Gastroesophageal sphincter (tissue), 4 donors: ENCODE measurements around the gene FASTKD2. TPM values are rescaled to one million over a fixed set of nuclear protein-coding genes. Genes with fewer than 3 reads are reported as not detected.
"Not testable (repeated sequence)": the region's sequence is repeated elsewhere in the genome, so short reads cannot be mapped to it uniquely, and the experiment has no call there.

ENCODE experiments used
- ATAC-seq: fragments of 150-250 bp; one replicate; pipeline ENCODE4 v1.9.1; 2016; ENCODE audit warnings: mild to moderate bottlenecking, moderate library complexity
- H3K27ac ChIP-seq, 4 donors: fragments of 200-600 bp; sonication (generic) in 3 of 4; 1 replicate in 3 of 4; 2 replicates in 1 of 4; pipeline ENCODE4 v1.5.1; 2016 to 2019
- H3K27me3 ChIP-seq: fragments of 200-600 bp; sonication (generic); one replicate; pipeline ENCODE4 v1.5.1; 2019
- H3K36me3 ChIP-seq, 2 donors: fragments of 200-600 bp; sonication (generic); one replicate each; pipeline ENCODE4 v1.5.1; 2019; ENCODE audit warnings: control low read depth in 1 of 2
- H3K4me1 ChIP-seq, 3 donors: fragments of 200-600 bp; sonication (generic); 1 replicate in 2 of 3; 2 replicates in 1 of 3; pipeline ENCODE4 v1.5.1; 2016 to 2019; ENCODE audit warnings: control low read depth in 2 of 3
- H3K4me3 ChIP-seq, 2 donors: fragments of 200-600 bp; sonication (generic); one replicate each; pipeline ENCODE4 v1.5.1; 2019; ENCODE audit warnings: mild to moderate bottlenecking in 1 of 2, moderate library complexity in 1 of 2
- H3K9me3 ChIP-seq, 3 donors: fragments of 200-600 bp; sonication (generic); one replicate each; pipeline ENCODE4 v1.5.1; 2017 to 2019; ENCODE audit warnings: control low read depth in 2 of 3
- CTCF ChIP-seq, 4 experiments: fragments of 200-600 bp in 2 of 4; fragments of 450-650 bp in 2 of 4; sonication (generic) in 1 of 4; IDR thresholded peaks; one replicate each; pipeline ENCODE4 v1.5.1; 2017 to 2019; ENCODE audit warnings: antibody characterized with exemption in 4 of 4, mild to moderate bottlenecking in 2 of 4, moderate library complexity in 2 of 4
- EP300 ChIP-seq: sonication (generic); formaldehyde crosslinking; IDR thresholded peaks from one replicate; pipeline ENCODE4 v1.6.1; 2017; ENCODE audit warnings: antibody characterized with exemption, mild to moderate bottlenecking
- POLR2A ChIP-seq, 2 donors: fragments of 450-650 bp; IDR thresholded peaks; one replicate each; pipeline ENCODE4 v1.6.1; 2017; ENCODE audit warnings: antibody characterized with exemption in 2 of 2, mild to moderate bottlenecking in 2 of 2, moderate library complexity in 1 of 2
- POLR2AphosphoS5 ChIP-seq: sonication (generic); formaldehyde crosslinking; IDR thresholded peaks from one replicate; pipeline ENCODE4 v1.6.1; 2017; ENCODE audit warnings: antibody characterized with exemption
- WGBS, 2 donors: methylation state at CpG; one replicate each; pipeline ENCODE4 v1.1.5; 2018; ENCODE audit warnings: low coverage in 1 of 2; 5-methylcytosine and 5-hydroxymethylcytosine counted together
- total RNA-seq, 4 donors: library from RNA; depleted of rRNA; stranded (reverse); fragments of >200 nt; gene quantifications; one replicate each; pipeline ENCODE4 v1.1.0, GENCODE V29; 2016

FASTKD2 gene
- total RNA-seq, 4 donors from 2014 or later = 24.1 to 41.2 (median 31.8) TPM

- 50 to 62% methylated on average over 5 to 6 of the region's 6 CpGs for WGBS, 2 donors
- Histone ChIP-seq H3K27me3 (no peaks in the 10 kb centered on the region), H3K4me1 (peaks cover 0 to 24% (median under 1%) of the 10 kb centered on the region in 3 donors), H3K9me3 (no peaks in the 10 kb centered on the region), H3K36me3 (no peaks in the 10 kb centered on the region), H3K27ac (no peak overlapping the region), H3K4me3 (no peak overlapping the region)
- no peak for TF ChIP-seq EP300
- TF ChIP-seq POLR2AphosphoS5 = no peak
- TF ChIP-seq CTCF (IDR thresholded peaks at IDR 0.05) = no peak
- TF ChIP-seq POLR2A (IDR thresholded peaks at IDR 0.05) = no peak
- ATAC-seq = no peak
Observed at GRCh38 chr2:206805887-206806607, 40.6 kb downstream of the FASTKD2 start.

- not testable (repeated sequence) for H3K4me3 ChIP-seq, H3K27me3 ChIP-seq, H3K27ac ChIP-seq, H3K36me3 ChIP-seq, ATAC-seq, H3K9me3 ChIP-seq
- 91% methylated on average over 2 of the region's 3 CpGs; no CpG with 5 or more reads in 1 of the 2 donors for WGBS, 2 donors
- H3K4me1 ChIP-seq = peaks cover 0 to 12% (median 0%) of the 10 kb centered on the region in 3 donors
Observed at GRCh38 chr2:206807624-206808023, 42.2 kb downstream of the FASTKD2 start.

- H3K4me3 ChIP-seq, ATAC-seq, H3K4me1 ChIP-seq, H3K27ac ChIP-seq, H3K9me3 ChIP-seq, H3K36me3 ChIP-seq, H3K27me3 ChIP-seq: not testable (repeated sequence)
- 100% methylated on average over 3 of the region's 5 CpGs; no CpG with 5 or more reads in 1 of the 2 donors for WGBS, 2 donors
Observed at GRCh38 chr2:206812471-206812870, 47.1 kb downstream of the FASTKD2 start.

- TF ChIP-seq EP300 (no peak), CTCF (IDR thresholded peaks at IDR 0.05) (no peak), POLR2A (IDR thresholded peaks at IDR 0.05) (no peak), POLR2AphosphoS5 (no peak)
- Histone ChIP-seq H3K9me3 (peaks cover 0 to 3% (median 0%) of the 10 kb centered on the region in 3 donors), H3K4me3 (no peak overlapping the region), H3K36me3 (no peaks in the 10 kb centered on the region), H3K27ac (no peak overlapping the region), H3K4me1 (no peaks in the 10 kb centered on the region), H3K27me3 (no peaks in the 10 kb centered on the region)
- no peak for ATAC-seq
Observed at GRCh38 chr2:206814498-206814897, 49.1 kb downstream of the FASTKD2 start.

GRCh38 chr2:206820807-206821206 is 55.4 kb downstream of the FASTKD2 start:
- Histone ChIP-seq H3K9me3 (no peaks in the 10 kb centered on the region), H3K36me3 (no peaks in the 10 kb centered on the region), H3K4me1 (peaks cover 0 to 51% (median 18%) of the 10 kb centered on the region in 3 donors), H3K27ac (peak overlapping the region in 1 of 4 donors; percentile 82), H3K27me3 (no peaks in the 10 kb centered on the region), H3K4me3 (no peak overlapping the region)
- whole genome bisulfite sequencing, 2 donors = 37 to 51% methylated on average over 2 of the region's 2 CpGs
- ATAC-seq = no peak
- TF ChIP-seq CTCF (IDR thresholded peaks at IDR 0.05) = no peak
- TF ChIP-seq EP300 = no peak
- no peak for TF ChIP-seq POLR2A (IDR thresholded peaks at IDR 0.05)
- TF ChIP-seq POLR2AphosphoS5 = no peak

- H3K27me3 ChIP-seq = no peaks in the 10 kb centered on the region
- H3K9me3 ChIP-seq = no peaks in the 10 kb centered on the region
- peaks cover 0 to 51% (median 18%) of the 10 kb centered on the region in 3 donors for H3K4me1 ChIP-seq
- WGBS, 2 donors = 24 to 26% methylated on average over 6 of the region's 6 CpGs
- no peak overlapping the region for H3K4me3 ChIP-seq
- no peaks in the 10 kb centered on the region for H3K36me3 ChIP-seq
- peak; percentile 85 for ATAC-seq
- peak; percentile 66 for TF ChIP-seq EP300
- peak; percentile 88 for TF ChIP-seq POLR2AphosphoS5
- TF ChIP-seq CTCF (IDR thresholded peaks at IDR 0.05) = no peak
- no peak for TF ChIP-seq POLR2A (IDR thresholded peaks at IDR 0.05)
- peak overlapping the region in 3 of 4 donors; percentile 47 to 82 (median 61) for H3K27ac ChIP-seq
Observed at GRCh38 chr2:206823178-206823577, 57.8 kb downstream of the FASTKD2 start.
